Stomach (tissue), 4 donors: ENCODE data around the gene ATP6V0A4.

Experiments used
- EP300 ChIP-seq: sonication (generic); formaldehyde crosslinking; IDR thresholded peaks from one replicate; pipeline ENCODE4 v1.6.1; 2017; ENCODE audit warnings: antibody characterized with exemption
- POLR2A ChIP-seq, 4 donors: fragments of 450-650 bp; IDR thresholded peaks; one replicate each; pipeline ENCODE4 v1.6.1; 2016; ENCODE audit warnings: antibody characterized with exemption in 4 of 4, control low read depth in 2 of 4, mild to moderate bottlenecking in 1 of 4, moderate library complexity in 1 of 4
- POLR2AphosphoS5 ChIP-seq, 3 donors: sonication (generic); formaldehyde crosslinking; IDR thresholded peaks; one replicate each; pipeline ENCODE4 v1.6.1; 2016; ENCODE audit warnings: antibody characterized with exemption in 3 of 3
- TF ChIP-seq, protein P1 (sequence below), 7 experiments: fragments of 450-650 bp in 4 of 7; fragments of 200-600 bp in 3 of 7; sonication (generic) in 3 of 7; IDR thresholded peaks; one replicate each; pipeline ENCODE4 v1.5.1; 2016 to 2019; ENCODE audit warnings: antibody characterized with exemption in 7 of 7, control low read depth in 2 of 7, mild to moderate bottlenecking in 1 of 7

- no peak for TF ChIP-seq POLR2AphosphoS5 (IDR thresholded peaks at IDR 0.05)
- no peak for TF ChIP-seq POLR2A (IDR thresholded peaks at IDR 0.05)
- TF ChIP-seq, protein P1, sequence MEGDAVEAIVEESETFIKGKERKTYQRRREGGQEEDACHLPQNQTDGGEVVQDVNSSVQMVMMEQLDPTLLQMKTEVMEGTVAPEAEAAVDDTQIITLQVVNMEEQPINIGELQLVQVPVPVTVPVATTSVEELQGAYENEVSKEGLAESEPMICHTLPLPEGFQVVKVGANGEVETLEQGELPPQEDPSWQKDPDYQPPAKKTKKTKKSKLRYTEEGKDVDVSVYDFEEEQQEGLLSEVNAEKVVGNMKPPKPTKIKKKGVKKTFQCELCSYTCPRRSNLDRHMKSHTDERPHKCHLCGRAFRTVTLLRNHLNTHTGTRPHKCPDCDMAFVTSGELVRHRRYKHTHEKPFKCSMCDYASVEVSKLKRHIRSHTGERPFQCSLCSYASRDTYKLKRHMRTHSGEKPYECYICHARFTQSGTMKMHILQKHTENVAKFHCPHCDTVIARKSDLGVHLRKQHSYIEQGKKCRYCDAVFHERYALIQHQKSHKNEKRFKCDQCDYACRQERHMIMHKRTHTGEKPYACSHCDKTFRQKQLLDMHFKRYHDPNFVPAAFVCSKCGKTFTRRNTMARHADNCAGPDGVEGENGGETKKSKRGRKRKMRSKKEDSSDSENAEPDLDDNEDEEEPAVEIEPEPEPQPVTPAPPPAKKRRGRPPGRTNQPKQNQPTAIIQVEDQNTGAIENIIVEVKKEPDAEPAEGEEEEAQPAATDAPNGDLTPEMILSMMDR (IDR thresholded peaks at IDR 0.05), result no peak
- no peak for TF ChIP-seq EP300
Observed at GRCh38 chr7:138720286-138720685, 77.7 kb downstream of the ATP6V0A4 start.
